Measurements from ENCODE around the gene KRT79.
A peak's percentile ranks its signal among the peaks of the same experiment; 100 is the strongest.
"Not testable (repeated sequence)": the region's sequence is repeated elsewhere in the genome, so short reads cannot be mapped to it uniquely, and the experiment has no call there.

KRT79 gene

GRCh38 chr12:52833922-52834726, at the start of gene KRT79:
Gene KRT79 (minus strand): TSS chr12:52834311. CDS start chr12:52834260, 51 bp downstream.
- H3K4me3 ChIP-seq (ENCODE audit: low read depth, low read length): no peak within 1 kb of the TSS
- DNase-seq (ENCODE audit: low read depth): no peak
- TF ChIP-seq CTCF (IDR thresholded peaks at IDR 0.05; ENCODE audit: low read depth, low read length, missing control alignments): no peak

- DNase-seq (ENCODE audit: low read depth); H3K4me3 ChIP-seq (ENCODE audit: low read depth, low read length): not testable (repeated sequence)
Measured at GRCh38 chr12:52880499-52880898, 46.4 kb upstream of the KRT79 start.

GRCh38 chr12:52879394-52880351, 45.6 kb upstream of the KRT79 start:
- no peak overlapping the region for H3K4me3 ChIP-seq (ENCODE audit: low read depth, low read length)
- peak; percentile 94 for TF ChIP-seq CTCF (IDR thresholded peaks at IDR 0.05; ENCODE audit: low read depth, low read length, missing control alignments)
- no peak for DNase-seq (ENCODE audit: low read depth)

- no peak for DNase-seq (ENCODE audit: low read depth)
- H3K4me3 ChIP-seq (ENCODE audit: low read depth, low read length): no peak overlapping the region
- TF ChIP-seq CTCF (IDR thresholded peaks at IDR 0.05; ENCODE audit: low read depth, low read length, missing control alignments): no peak
Measured at GRCh38 chr12:52878507-52879393, 44.6 kb upstream of the KRT79 start.

- no peak for DNase-seq (ENCODE audit: low read depth)
- H3K4me3 ChIP-seq (ENCODE audit: low read depth, low read length): no peak overlapping the region
Measured at GRCh38 chr12:52877242-52877641, 43.1 kb upstream of the KRT79 start.

GRCh38 chr12:52876372-52876771, 42.3 kb upstream of the KRT79 start:
- TF ChIP-seq CTCF (IDR thresholded peaks at IDR 0.05; ENCODE audit: low read depth, low read length, missing control alignments): no peak
- DNase-seq (ENCODE audit: low read depth): no peak
- no peak overlapping the region for H3K4me3 ChIP-seq (ENCODE audit: low read depth, low read length)

More at GRCh38 chr12:52877242-52877641, 43.1 kb upstream of the KRT79 start:
- no peak for TF ChIP-seq CTCF (IDR thresholded peaks at IDR 0.05; ENCODE audit: low read depth, low read length, missing control alignments)

Measured in GM12864 (cell line).